B cell (primary cell): ENCODE measurements around the gene SNTB2. TPM values are rescaled to one million over a fixed set of nuclear protein-coding genes. Genes with fewer than 3 reads are reported as not detected.

Experiments
- ATAC-seq: fragments of 200-7000 bp; cut with Tn5 transposase; one replicate; pipeline ENCODE4 v1.10.0; 2021; ENCODE audit warnings: low read depth, mild to moderate bottlenecking, moderate number of reproducible peaks, moderate library complexity
- CTCF ChIA-PET: fragments of 350-600 bp; sonication (Branson Sonifier 250); formaldehyde crosslinking; loops from one replicate; lab custom pipeline; 2021; ENCODE audit warnings: antibody characterized with exemption, inconsistent platforms; lab: Charles Lee
- POLR2A ChIA-PET: fragments of 350-600 bp; sonication (Branson Sonifier 250); formaldehyde crosslinking; loops from one replicate; lab custom pipeline; 2021; ENCODE audit warnings: antibody characterized with exemption; lab: Charles Lee
- DNase-seq: peaks from one replicate; pipeline ENCODE4 v3.0.0; 2013
- H2AFZ ChIP-seq: 2 replicates; pipeline ENCODE4 v1.6.1; 2012; ENCODE audit warnings: mild to moderate bottlenecking, low read depth, low read length; ENCODE audit not compliant: insufficient read depth, poor library complexity, severe bottlenecking
- H3K27ac ChIP-seq, 2 donors: 1 replicate in 1 of 2; 2 replicates in 1 of 2; pipeline ENCODE4 v1.5.1; 2012 to 2013; ENCODE audit warnings: low read length in 2 of 2, mild to moderate bottlenecking in 2 of 2, moderate library complexity in 1 of 2
- H3K27me3 ChIP-seq, 4 experiments: fragments of 200-600 bp in 1 of 4; sonication (generic) in 1 of 4; replicated peaks in 1 of 4; 1 replicate in 2 of 4; 2 replicates in 2 of 4; pipeline versions ENCODE4 v1.6.1 to v1.7.0; 2013 to 2016; ENCODE audit warnings: low read length in 3 of 4, mild to moderate bottlenecking in 2 of 4, mixed read lengths in 1 of 4, moderate library complexity in 1 of 4; ENCODE audit not compliant: insufficient read depth in 4 of 4, control insufficient read depth in 3 of 4; ENCODE audit errors: control extremely low read depth in 1 of 4
- H3K36me3 ChIP-seq, 2 experiments: replicated peaks in 1 of 2; 1 replicate in 1 of 2; 2 replicates in 1 of 2; pipeline versions ENCODE4 v1.6.1 to v1.7.1; 2013; ENCODE audit warnings: low read length in 1 of 2; ENCODE audit not compliant: insufficient read depth in 2 of 2, control insufficient read depth in 1 of 2; ENCODE audit errors: control extremely low read depth in 1 of 2, extremely low read depth in 1 of 2
- H3K4me1 ChIP-seq, 2 donors: fragments of 200-600 bp in 1 of 2; sonication (generic) in 1 of 2; 1 replicate in 1 of 2; 2 replicates in 1 of 2; pipeline versions ENCODE4 v1.5.1 to v1.6.1; 2013 to 2017; ENCODE audit warnings: low read length in 2 of 2; ENCODE audit not compliant: control insufficient read depth in 2 of 2, insufficient read depth in 2 of 2
- H3K4me2 ChIP-seq: replicated peaks from 2 replicates; pipeline ENCODE3; 2012; ENCODE audit warnings: mild to moderate bottlenecking, low read depth, low read length; ENCODE audit not compliant: poor library complexity, severe bottlenecking
- H3K4me3 ChIP-seq, 5 experiments: fragments of 200-600 bp in 1 of 5; sonication (generic) in 1 of 5; 1 replicate in 3 of 5; 2 replicates in 2 of 5; pipeline versions ENCODE4 v1.5.1 to v1.7.0; 2011 to 2016; ENCODE audit warnings: low read length in 4 of 5, mild to moderate bottlenecking in 4 of 5, low read depth in 2 of 5, control low read depth in 1 of 5, moderate library complexity in 1 of 5; ENCODE audit not compliant: insufficient read depth in 1 of 5; ENCODE audit errors: control extremely low read depth in 1 of 5, extremely low read depth in 1 of 5
- H3K79me2 ChIP-seq: fragments of 200-600 bp; sonication (generic); one replicate; pipeline ENCODE4 v1.6.0; 2016; ENCODE audit warnings: low read length; ENCODE audit not compliant: control insufficient read depth, insufficient read depth
- H3K9ac ChIP-seq: fragments of 200-600 bp; sonication (generic); 2 replicates; pipeline ENCODE4 v1.6.1; 2017; ENCODE audit warnings: mild to moderate bottlenecking, low read length, moderate library complexity
- H3K9me3 ChIP-seq, 3 donors: one replicate each; pipeline versions ENCODE4 v1.6.1 to v1.7.1; 2013; ENCODE audit warnings: low read length in 2 of 3; ENCODE audit not compliant: control insufficient read depth in 2 of 3, insufficient read depth in 1 of 3; ENCODE audit errors: control extremely low read depth in 1 of 3
- H4K20me1 ChIP-seq: 2 replicates; pipeline ENCODE4 v1.6.0; 2012; ENCODE audit warnings: mild to moderate bottlenecking, low read length; ENCODE audit not compliant: insufficient read depth, control insufficient read depth, poor library complexity, severe bottlenecking
- H3K27ac Mint-ChIP-seq: one replicate; pipeline ENCODE4 v1.8.0; 2021; ENCODE audit warnings: mixed read lengths
- H3K27me3 Mint-ChIP-seq: one replicate; pipeline ENCODE4 v1.8.0; 2021; ENCODE audit warnings: mixed read lengths
- H3K4me1 Mint-ChIP-seq: one replicate; pipeline ENCODE4 v1.8.0; 2021; ENCODE audit warnings: mixed read lengths
- H3K4me3 Mint-ChIP-seq: one replicate; pipeline ENCODE4 v1.8.0; 2021; ENCODE audit warnings: mixed read lengths
- H3K9me3 Mint-ChIP-seq: one replicate; pipeline ENCODE4 v1.8.0; 2022; ENCODE audit warnings: mixed read lengths; ENCODE audit not compliant: insufficient read depth
- EZH2 ChIP-seq: IDR thresholded peaks from 2 replicates; pipeline ENCODE4 v1.6.1; 2012; ENCODE audit warnings: borderline replicate concordance, low read depth, mild to moderate bottlenecking, moderate library complexity, low read length; ENCODE audit not compliant: insufficient read depth, poor library complexity, severe bottlenecking
- WGBS: methylation state at CpG from one replicate; pipeline ENCODE4 v1.1.5; 2013; ENCODE audit warnings: missing lambda C conversion rate; ENCODE audit not compliant: insufficient coverage; 5-methylcytosine and 5-hydroxymethylcytosine counted together
- intact Hi-C: fragments of 100-400 bp; cut with micrococcal nuclease; formaldehyde crosslinking; loops from one replicate; pipeline ENCODE4 v1.10.0; 2022
- polyA plus RNA-seq: library from polyadenylated mRNA; depleted of rRNA; stranded (reverse); fragments of >200 nt; gene quantifications from 2 replicates; pipeline ENCODE4 v1.2.3, GENCODE V29; 2012
- total RNA-seq, 2 donors: library from RNA; stranded (reverse); fragments of 120-200 nt in 1 of 2; gene quantifications; 1 replicate in 1 of 2; 2 replicates in 1 of 2; pipeline versions ENCODE4 v1.2.3 to v1.2.4, GENCODE V29; 2013 to 2022
- TF ChIP-seq, protein P1 (sequence below): fragments of 200-600 bp; IDR thresholded peaks from one replicate; pipeline ENCODE4 v1.8.0; 2022; ENCODE audit warnings: antibody characterized with exemption, mild to moderate bottlenecking

SNTB2 gene
- total and polyA plus RNA-seq, 2 donors (not counting 1 experiment from before 2014, with no cell fraction given): 3.8 to 16.2 TPM

- Histone ChIP-seq H3K79me2 (peaks cover 13% of the 10 kb centered on the region), H3K36me3 (no peaks in the 10 kb centered on the region), H3K4me3 (no peak overlapping the region), H3K9ac (no peak overlapping the region), H2AFZ (no peak overlapping the region), H3K9me3 (no peaks in the 10 kb centered on the region), H3K4me2 (no peak overlapping the region), H4K20me1 (no peaks in the 10 kb centered on the region), H3K4me1 (no peaks in the 10 kb centered on the region), H3K27ac (no peak overlapping the region), H3K27me3 (no peaks in the 10 kb centered on the region)
- no peak overlapping the region for H3K4me3 Mint-ChIP-seq
- H3K27me3 Mint-ChIP-seq: no peaks in the 10 kb centered on the region
- no peak for DNase-seq
- POLR2A ChIA-PET: no interaction called here
- TF ChIP-seq, protein P1, sequence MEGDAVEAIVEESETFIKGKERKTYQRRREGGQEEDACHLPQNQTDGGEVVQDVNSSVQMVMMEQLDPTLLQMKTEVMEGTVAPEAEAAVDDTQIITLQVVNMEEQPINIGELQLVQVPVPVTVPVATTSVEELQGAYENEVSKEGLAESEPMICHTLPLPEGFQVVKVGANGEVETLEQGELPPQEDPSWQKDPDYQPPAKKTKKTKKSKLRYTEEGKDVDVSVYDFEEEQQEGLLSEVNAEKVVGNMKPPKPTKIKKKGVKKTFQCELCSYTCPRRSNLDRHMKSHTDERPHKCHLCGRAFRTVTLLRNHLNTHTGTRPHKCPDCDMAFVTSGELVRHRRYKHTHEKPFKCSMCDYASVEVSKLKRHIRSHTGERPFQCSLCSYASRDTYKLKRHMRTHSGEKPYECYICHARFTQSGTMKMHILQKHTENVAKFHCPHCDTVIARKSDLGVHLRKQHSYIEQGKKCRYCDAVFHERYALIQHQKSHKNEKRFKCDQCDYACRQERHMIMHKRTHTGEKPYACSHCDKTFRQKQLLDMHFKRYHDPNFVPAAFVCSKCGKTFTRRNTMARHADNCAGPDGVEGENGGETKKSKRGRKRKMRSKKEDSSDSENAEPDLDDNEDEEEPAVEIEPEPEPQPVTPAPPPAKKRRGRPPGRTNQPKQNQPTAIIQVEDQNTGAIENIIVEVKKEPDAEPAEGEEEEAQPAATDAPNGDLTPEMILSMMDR: no peak
- no peak for TF ChIP-seq EZH2
- H3K4me1 Mint-ChIP-seq: no peaks in the 10 kb centered on the region
- ATAC-seq: no peak
- CTCF ChIA-PET: no interaction called here
- 100% methylated on average over 1 of the region's 1 CpG for WGBS
- intact Hi-C loops: no loop called here
- no peaks in the 10 kb centered on the region for H3K9me3 Mint-ChIP-seq
- H3K27ac Mint-ChIP-seq: no peak overlapping the region
Measured at GRCh38 chr16:69217433-69217832, 30.5 kb downstream of the SNTB2 start.

- no peaks in the 10 kb centered on the region for H3K4me1 ChIP-seq
- H3K79me2 ChIP-seq: peaks cover 13% of the 10 kb centered on the region
- intact Hi-C loops: no loop called here
- POLR2A ChIA-PET: no interaction called here
- no peak overlapping the region for H3K9ac ChIP-seq
- WGBS: no CpG with 5 or more reads among the region's 1 CpG
- H2AFZ ChIP-seq: no peak overlapping the region
- no peaks in the 10 kb centered on the region for H3K9me3 ChIP-seq
- H3K27me3 Mint-ChIP-seq: no peaks in the 10 kb centered on the region
- H3K27ac Mint-ChIP-seq: no peak overlapping the region
- no peak overlapping the region for H3K4me3 ChIP-seq
- no peaks in the 10 kb centered on the region for H4K20me1 ChIP-seq
- CTCF ChIA-PET: interaction anchor here (1.0 kb wide), 1 partner anchor 69 kb away, joined by 3 read pairs; no protein-coding TSS in a partner anchor
- DNase-seq (no peak), ATAC-seq (no peak)
- no peak overlapping the region for H3K4me3 Mint-ChIP-seq
- no peaks in the 10 kb centered on the region for H3K4me1 Mint-ChIP-seq
- H3K4me2 ChIP-seq: no peak overlapping the region
- no peak for TF ChIP-seq EZH2
- TF ChIP-seq, protein P1: no peak
- no peaks in the 10 kb centered on the region for H3K36me3 ChIP-seq
- H3K9me3 Mint-ChIP-seq: no peaks in the 10 kb centered on the region
- no peak overlapping the region for H3K27ac ChIP-seq
- no peaks in the 10 kb centered on the region for H3K27me3 ChIP-seq
Measured at GRCh38 chr16:69219279-69219678, 32.3 kb downstream of the SNTB2 start.
